GM23338 (cell line): ENCODE results near the gene ENPP4. TPM values are rescaled to one million over a fixed set of nuclear protein-coding genes. Genes with fewer than 3 reads are reported as not detected.

Source experiments
- ATAC-seq: fragments of 200-7000 bp; cut with Tn5 transposase; 3 replicates; pipeline ENCODE4 v1.9.1; 2020
- DNase-seq: peaks from one replicate; pipeline ENCODE4 v3.0.0-alpha.2; 2015; ENCODE audit warnings: low spot score
- H2AFZ ChIP-seq: fragments of 200-600 bp; sonication (generic); 2 replicates; pipeline ENCODE4 v1.8.0; 2016; ENCODE audit warnings: antibody characterized with exemption, mild to moderate bottlenecking, moderate library complexity
- H3F3A ChIP-seq: fragments of 200-600 bp; sonication (generic); replicated peaks from 2 replicates; pipeline ENCODE4 v1.8.0; 2017; ENCODE audit warnings: antibody characterized with exemption, mixed run types, low read depth
- H3K27ac ChIP-seq: fragments of 200-600 bp; sonication (generic); 2 replicates; pipeline ENCODE4 v1.6.1; 2016; ENCODE audit warnings: low read depth
- H3K27me3 ChIP-seq: fragments of 200-600 bp; sonication (generic); 2 replicates; pipeline ENCODE4 v1.8.0; 2016; ENCODE audit warnings: mild to moderate bottlenecking, mixed run types, moderate library complexity; ENCODE audit not compliant: insufficient read depth
- H3K36me3 ChIP-seq: fragments of 200-600 bp; sonication (generic); 2 replicates; pipeline ENCODE4 v1.8.0; 2016; ENCODE audit warnings: mild to moderate bottlenecking; ENCODE audit not compliant: insufficient read depth
- H3K4me1 ChIP-seq: fragments of 200-600 bp; sonication (generic); 2 replicates; pipeline ENCODE4 v1.8.0; 2016; ENCODE audit warnings: mild to moderate bottlenecking, moderate library complexity; ENCODE audit not compliant: insufficient read depth
- H3K4me2 ChIP-seq: fragments of 200-600 bp; sonication (generic); 2 replicates; pipeline ENCODE4 v1.7.1; 2017; ENCODE audit warnings: mixed run types
- H3K4me3 ChIP-seq: fragments of 200-600 bp; sonication (generic); 2 replicates; pipeline ENCODE4 v1.6.1; 2016; ENCODE audit warnings: mixed run types
- H3K79me2 ChIP-seq: fragments of 200-600 bp; sonication (generic); replicated peaks from 2 replicates; pipeline ENCODE4 v1.8.0; 2017; ENCODE audit warnings: mild to moderate bottlenecking; ENCODE audit not compliant: insufficient read depth
- H3K9me2 ChIP-seq: fragments of 200-600 bp; sonication (generic); 2 replicates; pipeline ENCODE4 v1.8.0; 2017; ENCODE audit not compliant: insufficient read depth
- H4K20me1 ChIP-seq: fragments of 200-600 bp; sonication (generic); replicated peaks from 2 replicates; pipeline ENCODE4 v1.8.0; 2017; ENCODE audit warnings: mild to moderate bottlenecking; ENCODE audit not compliant: insufficient read depth
- H3K27ac Mint-ChIP-seq: 2 replicates; pipeline ENCODE4 v1.8.0; 2020; ENCODE audit warnings: inconsistent platforms, mild to moderate bottlenecking, moderate library complexity, mixed read lengths
- H3K27me3 Mint-ChIP-seq: 3 replicates; pipeline ENCODE4 v1.8.0; 2022; ENCODE audit warnings: low read depth, mild to moderate bottlenecking, moderate library complexity, mixed read lengths, inconsistent platforms; ENCODE audit not compliant: insufficient read depth, poor library complexity
- H3K36me3 Mint-ChIP-seq: 3 replicates; pipeline ENCODE4 v1.8.0; 2021; ENCODE audit warnings: low read depth, mild to moderate bottlenecking, inconsistent platforms, moderate library complexity, mixed read lengths
- H3K4me1 Mint-ChIP-seq: 3 replicates; pipeline ENCODE4 v1.8.0; 2020; ENCODE audit warnings: mild to moderate bottlenecking, inconsistent platforms, mixed read lengths
- H3K4me3 Mint-ChIP-seq: 3 replicates; pipeline ENCODE4 v1.8.0; 2021; ENCODE audit warnings: moderate library complexity, mild to moderate bottlenecking, inconsistent platforms, mixed read lengths
- H3K9me3 Mint-ChIP-seq: 3 replicates; pipeline ENCODE4 v1.8.0; 2020; ENCODE audit warnings: moderate library complexity, mild to moderate bottlenecking, inconsistent platforms, mixed read lengths
- CREB1 ChIP-seq: fragments of 250-450 bp; sonication (Bioruptor Pico); IDR thresholded peaks from 2 replicates; pipeline ENCODE4 v1.5.0; 2020; ENCODE audit warnings: low read depth, mild to moderate bottlenecking, moderate library complexity
- EZH2 ChIP-seq: fragments of 200-600 bp; sonication (generic); IDR thresholded peaks from one replicate; pipeline ENCODE4 v1.8.0; 2017; ENCODE audit warnings: antibody characterized with exemption, mild to moderate bottlenecking, low read depth; ENCODE audit not compliant: unreplicated experiment
- EZH2phosphoT487 ChIP-seq: fragments of 200-600 bp; sonication (generic); IDR thresholded peaks from one replicate; pipeline ENCODE4 v1.8.1; 2018; ENCODE audit warnings: antibody characterized with exemption; ENCODE audit not compliant: unreplicated experiment
- NANOG ChIP-seq: IDR thresholded peaks from 2 replicates; pipeline ENCODE4 v1.6.1; 2016; ENCODE audit warnings: antibody characterized with exemption, borderline replicate concordance
- STAT1 ChIP-seq: IDR thresholded peaks from one replicate; pipeline ENCODE4 v1.6.1; 2016; ENCODE audit warnings: antibody characterized with exemption; ENCODE audit not compliant: unreplicated experiment
- ZNF114 ChIP-seq: fragments of 250-450 bp; sonication (Bioruptor Pico); IDR thresholded peaks from 2 replicates; pipeline ENCODE4 v1.5.0; 2020; ENCODE audit warnings: mild to moderate bottlenecking, moderate library complexity
- ZNF331 ChIP-seq: fragments of 250-450 bp; sonication (Bioruptor Pico); IDR thresholded peaks from 2 replicates; pipeline ENCODE4 v1.5.0; 2020; ENCODE audit warnings: low read depth, mild to moderate bottlenecking, moderate library complexity
- polyA plus RNA-seq: library from polyadenylated mRNA; unstranded; fragments of >200 nt; fragmentation: Nextera tagmentation; extraction: Ambion mirVana; gene quantifications from 2 replicates; pipeline ENCODE4 v1.2.1, GENCODE V29; 2016
- total RNA-seq: library from RNA; depleted of rRNA; stranded (reverse); fragments of >200 nt; shearing (Covaris generic); gene quantifications from 2 replicates; pipeline ENCODE4 v1.2.3, GENCODE V29; 2014
- TF ChIP-seq, protein P1 (sequence below), 2 experiments: fragments of 200-600 bp in 1 of 2; sonication (generic) in 1 of 2; conservative IDR thresholded peaks; 2 replicates each; pipeline versions ENCODE4 v1.5.1 to v1.6.1; 2016 to 2017; ENCODE audit warnings: antibody characterized with exemption in 2 of 2, low read depth in 2 of 2, mild to moderate bottlenecking in 2 of 2, moderate library complexity in 1 of 2
- TF ChIP-seq, protein P2 (sequence below): IDR thresholded peaks from 2 replicates; pipeline ENCODE4 v1.6.1; 2016; ENCODE audit warnings: antibody characterized with exemption
- TF ChIP-seq, protein P3 (sequence below): IDR thresholded peaks from one replicate; pipeline ENCODE4 v1.6.1; 2018; ENCODE audit warnings: antibody characterized with exemption; ENCODE audit not compliant: unreplicated experiment

Gene ENPP4
- total and polyA plus RNA-seq, 2 experiments from 2014 or later: 2.2 to 4.4 TPM

DNA sequence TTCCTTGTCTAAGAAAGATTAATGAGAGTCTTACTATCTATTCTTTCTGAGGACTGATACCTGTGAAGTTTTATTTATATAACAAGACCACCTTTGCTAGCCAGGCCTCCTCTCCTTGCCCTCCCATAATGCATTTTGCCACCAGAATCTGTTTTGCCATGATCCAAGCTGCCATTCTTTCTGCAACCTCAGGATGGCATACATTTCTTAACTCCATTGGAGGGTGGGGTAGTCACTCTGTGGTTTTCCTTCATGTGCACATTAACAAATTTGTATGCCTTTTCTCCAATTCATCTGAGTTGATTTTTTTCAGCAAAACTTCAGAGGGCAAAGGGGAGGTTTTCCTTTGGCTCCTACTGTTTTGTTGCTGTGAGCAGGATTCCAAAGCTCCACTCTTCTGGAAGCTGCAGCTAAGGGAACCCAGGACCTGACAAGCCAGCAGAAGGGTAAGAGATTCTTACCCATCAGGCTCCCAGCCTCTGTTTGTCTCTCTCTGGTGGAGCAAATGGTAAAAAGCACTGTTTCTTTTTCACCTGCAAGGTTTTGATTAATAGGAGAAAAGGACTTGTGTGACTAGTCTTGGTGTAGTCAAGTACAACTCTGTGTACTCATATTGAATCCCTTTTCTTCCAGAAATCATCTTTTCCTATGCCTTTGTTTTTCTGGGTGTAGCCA is 26.2 kb upstream of the ENPP4 start:
- no peak overlapping the region for H3K27ac Mint-ChIP-seq
- H3K4me1 Mint-ChIP-seq: no peaks in the 10 kb centered on the region
- Histone ChIP-seq H3K27ac (no peak overlapping the region), H3K36me3 (0 out of 2 replicates have a peak, but pooled peaks cover 7% of the 10 kb centered on the region), H4K20me1 (no peaks in the 10 kb centered on the region), H3F3A (no peaks in the 10 kb centered on the region), H3K4me2 (no peak overlapping the region), H3K4me1 (no peaks in the 10 kb centered on the region), H3K9me2 (no peaks in the 10 kb centered on the region), H3K4me3 (no peak overlapping the region), H3K79me2 (no peaks in the 10 kb centered on the region), H2AFZ (no peak overlapping the region), H3K27me3 (no peaks in the 10 kb centered on the region)
- no peak overlapping the region for H3K4me3 Mint-ChIP-seq
- DNase-seq (peak; percentile 21), ATAC-seq (peak; percentile 46; the same call in 2 of the 3 replicates)
- H3K9me3 Mint-ChIP-seq: peaks cover 14% of the 10 kb centered on the region
- TF ChIP-seq, protein P1, sequence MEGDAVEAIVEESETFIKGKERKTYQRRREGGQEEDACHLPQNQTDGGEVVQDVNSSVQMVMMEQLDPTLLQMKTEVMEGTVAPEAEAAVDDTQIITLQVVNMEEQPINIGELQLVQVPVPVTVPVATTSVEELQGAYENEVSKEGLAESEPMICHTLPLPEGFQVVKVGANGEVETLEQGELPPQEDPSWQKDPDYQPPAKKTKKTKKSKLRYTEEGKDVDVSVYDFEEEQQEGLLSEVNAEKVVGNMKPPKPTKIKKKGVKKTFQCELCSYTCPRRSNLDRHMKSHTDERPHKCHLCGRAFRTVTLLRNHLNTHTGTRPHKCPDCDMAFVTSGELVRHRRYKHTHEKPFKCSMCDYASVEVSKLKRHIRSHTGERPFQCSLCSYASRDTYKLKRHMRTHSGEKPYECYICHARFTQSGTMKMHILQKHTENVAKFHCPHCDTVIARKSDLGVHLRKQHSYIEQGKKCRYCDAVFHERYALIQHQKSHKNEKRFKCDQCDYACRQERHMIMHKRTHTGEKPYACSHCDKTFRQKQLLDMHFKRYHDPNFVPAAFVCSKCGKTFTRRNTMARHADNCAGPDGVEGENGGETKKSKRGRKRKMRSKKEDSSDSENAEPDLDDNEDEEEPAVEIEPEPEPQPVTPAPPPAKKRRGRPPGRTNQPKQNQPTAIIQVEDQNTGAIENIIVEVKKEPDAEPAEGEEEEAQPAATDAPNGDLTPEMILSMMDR (conservative IDR thresholded peaks at IDR 0.05; ENCODE audit: low read depth in 2 of 2): peak in 1 of 2 experiments; percentile 45; a peak in 3 of 4 replicates
- no peak for TF ChIP-seq CREB1 (CRISPR knock-in tag)
- H3K27me3 Mint-ChIP-seq: peaks cover 4% of the 10 kb centered on the region
- peaks cover 9% of the 10 kb centered on the region; the same call in 2 of the 3 replicates for H3K36me3 Mint-ChIP-seq

DNA sequence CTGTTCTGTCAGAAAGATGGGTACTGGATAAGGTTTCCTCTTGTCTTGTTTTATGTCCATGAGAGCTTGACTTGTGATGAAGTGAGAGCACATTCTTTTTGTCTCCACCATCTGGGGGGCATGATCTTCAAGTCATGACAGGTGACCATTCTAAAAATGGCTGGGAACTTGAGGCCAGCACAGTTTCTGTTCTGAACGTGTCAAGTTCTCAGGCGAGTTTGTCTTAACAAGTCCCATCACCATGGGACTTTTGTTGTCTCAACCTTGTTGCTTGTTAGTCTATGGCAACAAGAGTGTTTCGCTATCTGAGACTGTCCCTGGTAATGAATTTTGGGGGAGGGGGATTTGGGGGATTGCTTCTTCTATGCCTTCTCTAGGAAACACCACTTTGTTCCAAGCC is 25.6 kb upstream of the ENPP4 start:
- no peaks in the 10 kb centered on the region for H3K9me2 ChIP-seq
- H3K4me1 Mint-ChIP-seq: no peaks in the 10 kb centered on the region
- ATAC-seq (no peak), DNase-seq (no peak)
- H3K27ac Mint-ChIP-seq: no peak overlapping the region
- H3K27ac ChIP-seq: no peak overlapping the region
- H3K27me3 ChIP-seq: no peaks in the 10 kb centered on the region
- peaks cover 2% of the 10 kb centered on the region for H3K27me3 Mint-ChIP-seq
- H4K20me1 ChIP-seq: no peaks in the 10 kb centered on the region
- no peak overlapping the region for H3K4me2 ChIP-seq
- no peaks in the 10 kb centered on the region for H3K79me2 ChIP-seq
- H3K4me1 ChIP-seq: no peaks in the 10 kb centered on the region
- H3F3A ChIP-seq: no peaks in the 10 kb centered on the region
- no peak overlapping the region for H3K4me3 Mint-ChIP-seq
- H3K36me3 ChIP-seq: 0 out of 2 replicates have a peak, but pooled peaks cover 7% of the 10 kb centered on the region
- H3K36me3 Mint-ChIP-seq: peaks cover 12% of the 10 kb centered on the region; the same call in 2 of the 3 replicates
- no peak overlapping the region for H2AFZ ChIP-seq
- peaks cover 17% of the 10 kb centered on the region for H3K9me3 Mint-ChIP-seq
- no peak overlapping the region for H3K4me3 ChIP-seq
- TF ChIP-seq NANOG: no peak
- TF ChIP-seq ZNF331 (CRISPR knock-in tag): no peak
- TF ChIP-seq, protein P2, sequence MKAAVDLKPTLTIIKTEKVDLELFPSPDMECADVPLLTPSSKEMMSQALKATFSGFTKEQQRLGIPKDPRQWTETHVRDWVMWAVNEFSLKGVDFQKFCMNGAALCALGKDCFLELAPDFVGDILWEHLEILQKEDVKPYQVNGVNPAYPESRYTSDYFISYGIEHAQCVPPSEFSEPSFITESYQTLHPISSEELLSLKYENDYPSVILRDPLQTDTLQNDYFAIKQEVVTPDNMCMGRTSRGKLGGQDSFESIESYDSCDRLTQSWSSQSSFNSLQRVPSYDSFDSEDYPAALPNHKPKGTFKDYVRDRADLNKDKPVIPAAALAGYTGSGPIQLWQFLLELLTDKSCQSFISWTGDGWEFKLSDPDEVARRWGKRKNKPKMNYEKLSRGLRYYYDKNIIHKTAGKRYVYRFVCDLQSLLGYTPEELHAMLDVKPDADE: no peak
- TF ChIP-seq, protein P1 (conservative IDR thresholded peaks at IDR 0.05; ENCODE audit: low read depth in 2 of 2): no peak
- no peak for TF ChIP-seq EZH2
- TF ChIP-seq, protein P3, sequence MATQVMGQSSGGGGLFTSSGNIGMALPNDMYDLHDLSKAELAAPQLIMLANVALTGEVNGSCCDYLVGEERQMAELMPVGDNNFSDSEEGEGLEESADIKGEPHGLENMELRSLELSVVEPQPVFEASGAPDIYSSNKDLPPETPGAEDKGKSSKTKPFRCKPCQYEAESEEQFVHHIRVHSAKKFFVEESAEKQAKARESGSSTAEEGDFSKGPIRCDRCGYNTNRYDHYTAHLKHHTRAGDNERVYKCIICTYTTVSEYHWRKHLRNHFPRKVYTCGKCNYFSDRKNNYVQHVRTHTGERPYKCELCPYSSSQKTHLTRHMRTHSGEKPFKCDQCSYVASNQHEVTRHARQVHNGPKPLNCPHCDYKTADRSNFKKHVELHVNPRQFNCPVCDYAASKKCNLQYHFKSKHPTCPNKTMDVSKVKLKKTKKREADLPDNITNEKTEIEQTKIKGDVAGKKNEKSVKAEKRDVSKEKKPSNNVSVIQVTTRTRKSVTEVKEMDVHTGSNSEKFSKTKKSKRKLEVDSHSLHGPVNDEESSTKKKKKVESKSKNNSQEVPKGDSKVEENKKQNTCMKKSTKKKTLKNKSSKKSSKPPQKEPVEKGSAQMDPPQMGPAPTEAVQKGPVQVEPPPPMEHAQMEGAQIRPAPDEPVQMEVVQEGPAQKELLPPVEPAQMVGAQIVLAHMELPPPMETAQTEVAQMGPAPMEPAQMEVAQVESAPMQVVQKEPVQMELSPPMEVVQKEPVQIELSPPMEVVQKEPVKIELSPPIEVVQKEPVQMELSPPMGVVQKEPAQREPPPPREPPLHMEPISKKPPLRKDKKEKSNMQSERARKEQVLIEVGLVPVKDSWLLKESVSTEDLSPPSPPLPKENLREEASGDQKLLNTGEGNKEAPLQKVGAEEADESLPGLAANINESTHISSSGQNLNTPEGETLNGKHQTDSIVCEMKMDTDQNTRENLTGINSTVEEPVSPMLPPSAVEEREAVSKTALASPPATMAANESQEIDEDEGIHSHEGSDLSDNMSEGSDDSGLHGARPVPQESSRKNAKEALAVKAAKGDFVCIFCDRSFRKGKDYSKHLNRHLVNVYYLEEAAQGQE: no peak
- no peak for TF ChIP-seq ZNF114 (CRISPR knock-in tag)
- no peak for TF ChIP-seq CREB1 (CRISPR knock-in tag)
- no peak for TF ChIP-seq STAT1
- TF ChIP-seq EZH2phosphoT487: no peak
